GM19099 (cell line): ENCODE data around the gene SLC17A2.

Source experiments
- POLR2A ChIP-seq: IDR thresholded peaks from 3 replicates; pipeline ENCODE4 v1.6.1; 2011; ENCODE audit warnings: low read depth; ENCODE audit not compliant: insufficient read length; ENCODE audit errors: extremely low read depth

Gene SLC17A2

DNA sequence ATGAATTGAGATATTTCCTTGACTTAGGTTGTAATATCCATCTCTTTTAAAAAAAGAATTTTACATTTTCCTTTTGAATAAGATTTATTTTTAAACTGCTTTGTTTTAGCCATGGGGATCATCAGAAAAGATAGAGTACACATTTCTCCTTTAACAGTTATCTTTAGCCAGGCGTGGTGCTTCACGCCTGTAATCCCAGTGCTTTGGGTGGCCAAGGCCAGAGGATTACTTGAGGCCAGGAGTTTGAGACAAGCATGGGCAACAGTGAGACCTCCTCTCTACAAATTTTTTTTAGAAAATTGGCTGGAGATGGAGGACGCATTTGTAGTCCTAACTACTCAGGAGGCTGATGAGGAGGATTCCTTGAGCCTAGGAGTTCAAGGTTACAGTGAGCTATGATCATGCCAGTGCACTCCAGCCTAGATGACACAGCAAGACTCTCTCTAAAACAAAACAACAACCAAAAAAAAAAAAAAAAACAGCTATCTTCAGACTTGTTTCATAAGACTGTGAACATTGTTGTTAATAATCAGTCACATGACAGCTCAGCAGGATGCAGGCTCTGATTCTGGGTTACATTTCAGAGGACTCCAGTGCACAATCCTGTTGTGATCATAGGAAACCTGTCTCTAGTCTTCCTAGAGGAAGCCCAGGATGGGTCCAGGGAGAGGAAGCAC is 54.4 kb downstream of the SLC17A2 start:
- no peak for TF ChIP-seq POLR2A

DNA sequence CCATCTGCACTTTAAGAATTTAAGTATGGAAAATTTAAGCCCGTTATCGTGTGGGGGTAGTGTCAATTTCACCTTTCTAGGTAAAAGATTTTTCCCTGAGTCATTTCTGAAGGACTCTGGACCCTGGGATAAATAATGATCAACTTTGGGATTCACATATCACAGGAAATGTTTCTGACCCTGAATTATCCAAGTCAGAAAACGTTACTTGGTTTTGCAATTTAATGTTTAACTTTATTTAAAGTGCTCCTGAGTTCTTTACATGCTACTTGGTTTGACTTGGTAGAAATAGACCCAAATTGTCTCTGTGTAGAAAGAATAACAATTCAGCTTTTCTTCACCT is 55.0 kb downstream of the SLC17A2 start:
- TF ChIP-seq POLR2A = no peak

DNA sequence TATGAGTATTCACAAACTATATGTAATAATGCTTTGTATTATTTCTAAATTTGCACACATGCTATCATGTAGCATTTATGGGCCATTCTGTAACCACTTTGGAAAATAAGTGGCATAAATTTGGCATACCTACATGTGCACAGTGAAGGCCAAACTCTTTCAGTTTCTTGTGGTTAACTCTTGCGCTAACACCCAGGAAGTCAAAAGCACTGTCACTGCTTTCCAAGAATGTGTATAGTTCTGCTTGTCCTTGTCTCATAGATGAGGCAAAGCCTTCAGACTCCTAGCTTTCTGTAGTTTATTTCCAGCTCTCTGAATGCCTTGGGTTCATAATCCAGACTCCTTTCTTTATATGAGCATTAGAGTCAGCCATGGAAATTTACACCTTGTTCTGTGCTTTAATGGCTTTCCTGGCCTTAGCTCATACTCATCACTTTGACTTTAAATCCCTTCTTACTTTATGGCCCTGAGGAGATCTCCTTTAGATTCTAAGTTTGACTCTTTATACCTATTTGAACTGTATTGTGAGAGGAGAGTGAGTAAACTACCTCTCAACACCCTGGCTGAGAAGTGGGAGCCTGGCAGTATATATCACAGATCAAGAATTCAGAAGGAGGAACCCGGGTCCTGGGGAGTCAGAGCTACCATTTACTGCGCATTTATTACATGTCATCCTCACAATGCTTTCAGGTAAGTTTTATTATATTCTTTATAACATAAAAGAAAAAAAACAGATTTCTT is 55.5 kb downstream of the SLC17A2 start:
- no peak for TF ChIP-seq POLR2A

DNA sequence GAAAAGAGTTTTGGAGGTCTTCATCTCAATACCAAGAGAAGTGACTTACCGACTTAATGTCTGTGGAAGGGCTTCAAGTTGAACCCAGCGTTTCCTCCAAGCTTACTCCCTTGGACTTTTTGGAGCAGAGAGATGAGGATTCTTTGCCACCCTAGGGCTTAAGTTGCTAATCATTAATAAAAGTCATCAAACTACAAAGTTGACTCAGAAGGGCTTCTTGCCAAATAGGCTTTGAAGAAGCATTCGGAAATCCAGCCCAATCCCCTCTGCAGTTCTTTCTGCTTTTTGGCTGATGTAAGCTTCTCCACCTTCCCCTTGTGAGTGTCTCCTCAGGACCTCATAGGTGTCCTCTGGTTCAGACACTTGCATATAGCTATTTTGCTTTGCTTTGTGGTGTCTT is 56.4 kb downstream of the SLC17A2 start, which contains the start of gene SLC17A3:
Gene SLC17A3, minus strand, starts transcription at position 126 of the 400 bp plus-strand sequence. CDS start 5,856 bp downstream, outside the sequence.
- TF ChIP-seq POLR2A = no peak

DNA sequence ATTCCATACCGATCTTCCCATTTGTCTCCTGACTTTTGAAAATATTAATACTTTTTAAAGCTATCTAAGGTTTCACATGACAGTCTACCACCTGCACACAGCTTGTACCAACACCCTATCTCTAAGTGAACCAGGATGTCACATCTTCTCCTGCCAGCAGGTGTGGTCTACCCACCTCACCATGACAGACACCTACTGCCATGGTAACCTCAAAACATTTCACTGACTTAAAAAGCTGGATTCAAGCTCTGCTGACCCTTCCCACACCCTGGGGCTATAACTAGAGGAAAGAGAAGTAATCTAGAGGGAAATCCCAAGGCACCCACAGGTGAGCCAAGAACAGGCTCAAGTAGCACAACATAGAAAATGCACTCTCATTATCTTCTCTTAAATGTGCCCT is 57.7 kb downstream of the SLC17A2 start:
- no peak for TF ChIP-seq POLR2A

DNA sequence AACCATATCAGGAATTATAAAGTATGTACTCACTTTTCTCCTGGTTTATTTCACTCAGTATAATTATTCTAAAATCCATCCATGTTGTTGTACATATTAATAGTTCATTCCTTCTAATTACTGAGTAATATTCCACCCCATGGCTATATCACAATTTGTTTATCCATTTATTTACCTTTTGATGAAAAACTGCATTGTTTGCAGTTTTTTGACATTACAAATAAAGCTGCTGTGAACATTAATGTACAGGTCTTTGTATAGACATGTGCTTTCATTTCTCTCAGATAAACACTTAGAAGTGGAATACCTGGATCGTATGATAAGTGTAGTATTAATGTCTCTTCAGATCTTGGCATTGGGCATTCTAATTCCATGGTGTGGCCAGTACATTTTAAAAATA is 60.7 kb downstream of the SLC17A2 start:
- no peak for TF ChIP-seq POLR2A

DNA sequence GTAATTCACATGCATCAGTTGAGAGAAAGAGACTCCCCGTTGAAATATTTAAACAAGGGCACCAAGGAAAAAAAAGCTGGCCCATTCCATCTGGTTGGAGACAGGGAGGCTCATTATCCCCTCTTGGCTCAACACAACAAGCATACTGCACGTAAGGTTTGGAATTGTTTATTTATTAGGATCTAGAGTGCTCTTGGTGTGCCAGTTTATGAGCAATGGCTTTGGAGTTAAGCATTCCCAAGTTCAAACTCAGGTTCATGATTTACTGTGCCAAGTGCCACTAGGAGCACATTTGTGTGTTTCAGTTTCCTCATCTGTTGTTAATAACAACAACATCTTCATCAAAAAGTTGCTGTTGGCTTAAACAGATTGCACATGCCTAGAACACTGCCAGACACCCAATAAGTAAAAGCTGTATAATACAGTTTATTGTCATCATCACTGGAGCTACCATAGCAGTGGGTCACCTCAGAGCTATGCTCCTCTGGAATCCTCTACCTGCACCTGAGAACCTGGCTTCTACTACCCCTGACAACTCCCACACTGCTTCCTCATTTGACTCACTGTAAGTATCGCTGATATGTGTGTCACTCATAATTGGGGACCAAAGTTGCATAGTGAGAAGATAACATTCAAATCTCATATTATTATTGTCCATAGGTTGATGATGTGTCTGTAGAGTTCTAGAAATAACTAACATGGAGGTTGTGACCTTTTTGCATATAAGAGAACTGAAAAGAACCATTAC is 61.9 kb downstream of the SLC17A2 start:
- TF ChIP-seq POLR2A = no peak

DNA sequence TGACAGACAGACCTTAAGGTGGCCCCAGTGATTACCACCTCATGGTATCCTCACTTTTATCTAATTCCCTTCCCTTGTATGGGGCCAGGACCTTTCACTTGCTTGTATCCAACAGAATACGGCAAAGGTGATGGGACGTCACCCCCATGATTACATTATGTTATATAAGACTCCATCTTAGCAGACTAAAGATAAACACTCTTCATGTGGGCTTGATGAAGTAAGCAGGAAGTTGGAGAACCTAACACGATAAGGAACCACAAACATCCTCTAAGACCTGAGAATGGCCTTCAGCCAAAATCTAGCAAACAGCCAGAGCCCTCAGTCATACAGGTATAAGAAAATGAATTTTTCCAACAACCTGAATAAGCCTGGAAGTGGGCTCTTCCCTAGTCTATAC is 64.5 kb downstream of the SLC17A2 start:
- TF ChIP-seq POLR2A = no peak

DNA sequence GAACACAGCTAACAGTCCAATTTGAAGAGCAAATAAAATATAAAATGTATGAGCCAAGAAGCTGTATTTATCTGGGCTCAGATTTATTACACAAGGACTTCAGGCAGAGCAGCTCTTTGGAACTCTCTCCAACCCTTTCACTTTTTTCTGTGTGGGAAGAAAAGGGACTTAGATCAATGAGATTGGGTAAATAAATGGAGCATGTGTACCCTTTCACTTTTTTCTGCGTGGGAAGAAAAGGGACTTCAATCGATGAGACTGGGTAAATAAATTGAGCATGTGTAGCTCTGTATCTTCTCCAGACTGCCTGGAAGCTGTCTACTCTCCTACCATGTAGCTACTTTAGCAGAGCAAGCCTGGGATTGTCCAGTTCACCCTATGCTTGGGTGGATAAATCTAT is 67.1 kb downstream of the SLC17A2 start:
- no peak for TF ChIP-seq POLR2A
